Kidney (tissue), 14 donors: Measurements from ENCODE around the gene FAM120B. TPM values are rescaled to one million over a fixed set of nuclear protein-coding genes. Genes with fewer than 3 reads are reported as not detected.

Source experiments
- DNase-seq, 5 donors: peaks; one replicate each; pipeline ENCODE4 v3.0.0-alpha.2; 2013 to 2020
- FAIRE-seq: peaks from 2 replicates; lab custom pipeline; 2012; peaks lifted over from hg19 to GRCh38; lab: Jason Lieb, UNC
- H3K27ac ChIP-seq, 2 donors: one replicate each; pipeline ENCODE4 v1.7.0; 2013; ENCODE audit warnings: low read depth in 2 of 2, low read length in 2 of 2, inconsistent platforms in 1 of 2
- H3K27me3 ChIP-seq: one replicate; pipeline ENCODE4 v1.7.1; 2013; ENCODE audit warnings: low read length, inconsistent platforms; ENCODE audit not compliant: control insufficient read depth, insufficient read depth
- H3K36me3 ChIP-seq, 3 donors: one replicate each; pipeline versions ENCODE4 v1.7.0 to v1.7.1; 2013; ENCODE audit warnings: low read length in 3 of 3, control low read depth in 1 of 3, inconsistent platforms in 1 of 3; ENCODE audit not compliant: insufficient read depth in 3 of 3, control insufficient read depth in 2 of 3
- H3K4me1 ChIP-seq, 3 donors: one replicate each; pipeline versions ENCODE4 v1.7.0 to v1.7.1; 2013; ENCODE audit warnings: low read length in 3 of 3, inconsistent platforms in 1 of 3, low read depth in 1 of 3; ENCODE audit not compliant: control insufficient read depth in 2 of 3, insufficient read depth in 2 of 3
- H3K4me3 ChIP-seq, 3 donors: one replicate each; pipeline versions ENCODE4 v1.7.0 to v1.8.1; 2013; ENCODE audit warnings: low read length in 3 of 3, control low read depth in 1 of 3, inconsistent platforms in 1 of 3
- H3K9ac ChIP-seq, 3 donors: one replicate each; pipeline versions ENCODE4 v1.7.0 to v1.7.1; 2013; ENCODE audit warnings: low read length in 3 of 3, control low read depth in 1 of 3, inconsistent platforms in 1 of 3
- H3K9me3 ChIP-seq, 3 donors: one replicate each; pipeline versions ENCODE4 v1.7.0 to v1.7.1; 2013; ENCODE audit warnings: low read length in 3 of 3, control low read depth in 1 of 3, inconsistent platforms in 1 of 3; ENCODE audit not compliant: control insufficient read depth in 2 of 3, insufficient read depth in 1 of 3
- intact Hi-C: fragments of 100-400 bp; cut with DNase I; formaldehyde crosslinking; loops from one replicate; pipeline ENCODE4 v1.11.1; 2022
- polyA plus RNA-seq: library from polyadenylated mRNA; stranded (reverse); fragments of 350-450 nt; fragmentation: Illumina TruSeq; extraction: RNeasy Lipid Tissue Mini Kit (QIAGEN cat#74804); gene quantifications from one replicate; pipeline ENCODE4 v1.2.3, GENCODE V29; 2014; ENCODE audit warnings: low read depth, low replicate concordance; ENCODE audit not compliant: insufficient read depth
- total RNA-seq: library from RNA; stranded (reverse); fragmentation: NEBNext Ultra II Directional; extraction: Animal tissue kit (Norgen Biotek cat#: 25700); gene quantifications from one replicate; pipeline ENCODE4 v1.2.1, GENCODE V29; 2021
- TF ChIP-seq, protein P1 (sequence below): IDR thresholded peaks from 3 replicates; pipeline ENCODE4 v1.5.1; 2012; ENCODE audit warnings: mild to moderate bottlenecking, moderate library complexity, borderline replicate concordance; ENCODE audit not compliant: insufficient read depth; ENCODE audit errors: extremely low read depth
- donor health status: control.
- donor health status: control.
- donor health status: control.
- donor health status: control.
- donor health status: control.
- donor health status: DM: yes; HTN: yes; CAD: no.
- donor health status: Normal renal cell carcinoma (clear cell type).

FAM120B gene
- total and polyA plus RNA-seq, 2 donors from 2014 or later: 16.5 to 34.8 TPM

DNA sequence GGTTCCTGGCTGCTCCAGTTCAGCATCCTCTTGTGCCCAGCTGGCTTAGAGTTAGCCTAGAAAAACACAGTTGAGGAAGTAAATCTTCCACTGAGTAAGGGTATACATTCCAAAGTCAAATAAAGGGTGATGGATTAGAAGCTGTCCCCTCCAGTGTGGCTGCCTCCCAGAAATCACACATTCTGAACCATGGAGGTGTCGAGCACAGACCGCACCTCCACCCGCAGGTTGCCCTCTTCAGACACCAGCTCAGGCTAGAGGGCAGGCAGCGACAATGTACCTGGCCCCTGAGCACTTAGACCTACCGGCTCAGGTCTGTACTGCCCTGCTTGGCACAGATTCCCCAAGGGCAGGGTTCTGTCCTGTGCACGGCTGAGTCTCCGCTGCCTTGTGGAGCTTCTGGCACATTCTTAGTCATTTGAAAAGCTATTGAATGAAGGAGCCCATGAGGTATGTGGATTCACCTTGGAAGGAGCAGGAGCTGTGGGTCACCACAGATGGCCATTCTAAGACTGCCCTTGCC is 118.1 kb downstream of the FAM120B start:
- no peaks in the 10 kb centered on the region for H3K4me1 ChIP-seq
- intact Hi-C loops: no loop called here
- no peaks in the 10 kb centered on the region for H3K27me3 ChIP-seq
- H3K27ac ChIP-seq: no peak overlapping the region
- H3K9me3 ChIP-seq: no peaks in the 10 kb centered on the region
- DNase-seq (peak in 2 of 5 donors; percentile 46 to 48), FAIRE-seq (no peak)
- TF ChIP-seq, protein P1, sequence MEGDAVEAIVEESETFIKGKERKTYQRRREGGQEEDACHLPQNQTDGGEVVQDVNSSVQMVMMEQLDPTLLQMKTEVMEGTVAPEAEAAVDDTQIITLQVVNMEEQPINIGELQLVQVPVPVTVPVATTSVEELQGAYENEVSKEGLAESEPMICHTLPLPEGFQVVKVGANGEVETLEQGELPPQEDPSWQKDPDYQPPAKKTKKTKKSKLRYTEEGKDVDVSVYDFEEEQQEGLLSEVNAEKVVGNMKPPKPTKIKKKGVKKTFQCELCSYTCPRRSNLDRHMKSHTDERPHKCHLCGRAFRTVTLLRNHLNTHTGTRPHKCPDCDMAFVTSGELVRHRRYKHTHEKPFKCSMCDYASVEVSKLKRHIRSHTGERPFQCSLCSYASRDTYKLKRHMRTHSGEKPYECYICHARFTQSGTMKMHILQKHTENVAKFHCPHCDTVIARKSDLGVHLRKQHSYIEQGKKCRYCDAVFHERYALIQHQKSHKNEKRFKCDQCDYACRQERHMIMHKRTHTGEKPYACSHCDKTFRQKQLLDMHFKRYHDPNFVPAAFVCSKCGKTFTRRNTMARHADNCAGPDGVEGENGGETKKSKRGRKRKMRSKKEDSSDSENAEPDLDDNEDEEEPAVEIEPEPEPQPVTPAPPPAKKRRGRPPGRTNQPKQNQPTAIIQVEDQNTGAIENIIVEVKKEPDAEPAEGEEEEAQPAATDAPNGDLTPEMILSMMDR: no peak
- H3K9ac ChIP-seq: no peak overlapping the region
- no peak overlapping the region for H3K4me3 ChIP-seq
- H3K36me3 ChIP-seq: no peaks in the 10 kb centered on the region

DNA sequence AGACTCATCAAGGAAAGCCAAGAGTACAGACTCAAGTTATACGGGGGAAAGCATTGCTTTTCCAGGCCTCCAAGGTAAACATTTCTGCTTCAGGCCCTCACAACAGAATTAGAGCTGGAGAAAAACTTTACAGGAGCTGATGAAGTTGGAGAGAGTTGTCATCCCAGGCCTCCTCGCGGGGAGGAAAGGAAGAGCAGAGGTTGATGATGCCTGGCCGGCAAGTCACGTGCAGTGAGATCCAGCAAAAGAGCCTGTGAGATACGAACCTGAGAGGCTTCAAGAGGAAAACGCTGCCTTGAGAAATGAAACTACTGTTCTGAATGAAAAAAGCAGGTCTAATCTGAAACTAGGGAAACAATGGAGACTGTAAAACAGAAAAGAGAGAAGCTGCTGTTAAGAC is 122.9 kb downstream of the FAM120B start:
- intact Hi-C loops: no loop called here
- FAIRE-seq (no peak), DNase-seq (peak in 3 of 5 donors; percentile 65 to 81 (median 80))
- TF ChIP-seq, protein P1: no peak
- H3K9me3 ChIP-seq: no peaks in the 10 kb centered on the region
- no peaks in the 10 kb centered on the region for H3K27me3 ChIP-seq
- no peak overlapping the region for H3K4me3 ChIP-seq
- no peak overlapping the region for H3K27ac ChIP-seq
- H3K9ac ChIP-seq: no peak overlapping the region
- H3K36me3 ChIP-seq: no peaks in the 10 kb centered on the region
- H3K4me1 ChIP-seq: no peaks in the 10 kb centered on the region

DNA sequence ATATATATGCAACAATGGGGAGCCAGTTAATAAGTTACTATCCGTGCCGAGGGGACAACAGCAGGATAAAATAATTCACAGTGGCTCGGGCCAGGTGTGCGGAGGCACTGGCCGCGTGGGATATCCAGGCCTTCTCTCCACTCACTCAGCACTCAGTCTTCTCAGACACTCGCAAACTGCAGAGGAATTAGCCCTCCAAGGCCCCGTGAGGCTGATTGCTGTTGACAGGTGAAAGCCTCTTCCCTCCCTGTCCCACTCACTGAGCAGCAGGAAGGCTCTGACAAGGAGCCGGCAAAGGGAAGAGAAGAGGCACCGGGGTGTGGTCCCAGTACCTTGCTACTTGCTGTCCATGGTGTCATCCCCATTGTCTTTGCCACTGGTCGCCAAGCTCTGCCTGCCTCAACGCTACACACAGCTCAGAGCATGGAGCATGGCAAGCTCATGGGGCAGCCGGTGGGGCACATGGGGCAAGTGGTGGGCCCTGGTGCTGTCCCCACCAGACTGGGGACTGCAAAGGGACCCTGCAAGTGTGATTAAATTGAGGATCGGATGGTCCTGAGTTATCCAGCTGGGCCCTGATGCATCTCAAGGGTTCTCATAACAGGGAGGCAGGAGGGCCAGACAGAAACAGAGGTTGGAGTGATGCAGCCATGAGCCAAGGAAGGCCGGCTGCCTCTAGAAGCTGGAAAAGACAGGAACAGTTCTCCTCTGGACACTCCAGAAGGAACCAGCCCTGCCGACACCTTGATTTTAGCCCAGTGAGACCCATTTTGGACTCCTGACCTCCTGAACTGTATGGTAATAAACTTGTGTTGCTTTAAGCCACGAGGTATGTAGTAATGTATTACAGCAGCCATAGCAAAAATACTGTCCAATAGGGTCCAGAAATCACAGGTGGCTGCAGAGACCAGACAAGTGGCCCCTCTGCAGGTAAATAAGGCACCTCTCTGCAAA is 126.9 kb downstream of the FAM120B start:
- Histone ChIP-seq H3K9ac (no peak overlapping the region), H3K4me1 (peaks cover 0 to 6% (median 0%) of the 10 kb centered on the region in 3 donors), H3K36me3 (no peaks in the 10 kb centered on the region), H3K4me3 (no peak overlapping the region), H3K27me3 (no peaks in the 10 kb centered on the region), H3K9me3 (peaks cover 0 to 3% (median 0%) of the 10 kb centered on the region in 3 donors), H3K27ac (no peak overlapping the region)
- FAIRE-seq (no peak), DNase-seq (no peak)
- intact Hi-C loops: no loop called here
- TF ChIP-seq, protein P1: no peak
